BJ (cell line): ENCODE results near the gene SYNJ2. TPM values are rescaled to one million over a fixed set of nuclear protein-coding genes. Genes with fewer than 3 reads are reported as not detected.

Experiments used
- CTCF ChIA-PET: fragments of 350-600 bp; formaldehyde crosslinking; extraction: SDS; loops from one replicate; lab custom pipeline; 2021; ENCODE audit warnings: antibody characterized with exemption, inconsistent platforms; lab: Yijun Ruan, JAX
- POLR2A ChIA-PET: fragments of 300-600 bp; sonication (Branson Sonifier 250); formaldehyde crosslinking; extraction: SDS; loops from one replicate; lab custom pipeline; 2021; ENCODE audit warnings: antibody characterized with exemption; lab: Charles Lee
- DNase-seq: peaks from one replicate; pipeline ENCODE4 v3.0.0-alpha.2; 2011; ENCODE audit warnings: low read depth
- H3K27me3 ChIP-seq: 2 replicates; pipeline ENCODE4 v1.6.0; 2011; ENCODE audit warnings: low read length; ENCODE audit not compliant: control insufficient read depth, insufficient read depth
- H3K36me3 ChIP-seq: 2 replicates; pipeline ENCODE4 v1.5.1; 2011; ENCODE audit warnings: low read length; ENCODE audit not compliant: control insufficient read depth, insufficient read depth
- H3K4me3 ChIP-seq: 2 replicates; pipeline ENCODE4 v1.5.1; 2011; ENCODE audit warnings: low read depth, mild to moderate bottlenecking, control low read depth, low read length
- polyA plus RNA-seq: library from polyadenylated mRNA; depleted of rRNA; stranded (reverse); fragments of >200 nt; gene quantifications from 2 replicates; pipeline ENCODE4 v1.2.3, GENCODE V29; 2011
- TF ChIP-seq, protein P1 (sequence below): IDR thresholded peaks from 2 replicates; pipeline ENCODE4 v1.5.1; 2011; ENCODE audit warnings: low read depth, mild to moderate bottlenecking, control low read depth, inconsistent platforms, low read length, moderate library complexity; ENCODE audit not compliant: insufficient read depth

Gene SYNJ2
- polyA plus RNA-seq, 1 experiment = 29.9 TPM

DNA sequence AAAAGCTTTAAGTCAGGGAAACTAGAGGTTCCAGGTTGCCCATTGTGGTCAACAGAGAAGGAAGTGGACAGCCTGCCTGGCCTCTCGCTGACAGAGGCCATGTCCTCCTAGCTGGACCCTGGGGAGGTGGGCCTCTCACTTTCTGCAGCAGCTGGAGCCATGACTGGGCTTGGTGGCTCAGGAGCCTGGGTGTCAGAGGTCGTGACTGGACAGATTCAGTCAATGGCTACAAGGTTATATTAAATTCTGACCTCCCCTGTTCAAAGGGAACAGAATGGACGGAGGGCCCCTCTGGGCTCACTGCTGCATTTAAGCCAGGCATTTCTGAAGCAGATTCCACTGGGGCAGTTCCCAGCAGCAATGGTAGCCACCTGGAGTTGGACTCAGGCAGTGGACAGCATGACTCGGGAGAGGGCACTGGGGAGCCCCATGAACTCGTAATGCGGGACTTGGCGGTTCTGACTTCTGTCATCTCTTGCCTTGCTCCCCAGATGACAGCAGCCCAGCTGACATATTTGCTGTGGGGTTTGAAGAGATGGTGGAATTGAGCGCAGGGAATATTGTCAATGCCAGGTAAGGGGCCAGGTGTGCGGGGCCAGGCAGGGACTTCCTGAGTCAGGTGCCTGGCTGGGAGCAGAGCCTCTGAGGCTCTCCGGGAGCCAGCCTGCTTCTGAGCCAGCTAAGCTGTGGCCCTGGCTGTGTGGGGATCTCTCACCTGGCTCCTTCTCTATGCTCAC is 86.7 kb downstream of the SYNJ2 start:
- peaks cover 31% of the 10 kb centered on the region for H3K36me3 ChIP-seq
- POLR2A ChIA-PET = no interaction called here
- H3K27me3 ChIP-seq = no peaks in the 10 kb centered on the region
- TF ChIP-seq, protein P1, sequence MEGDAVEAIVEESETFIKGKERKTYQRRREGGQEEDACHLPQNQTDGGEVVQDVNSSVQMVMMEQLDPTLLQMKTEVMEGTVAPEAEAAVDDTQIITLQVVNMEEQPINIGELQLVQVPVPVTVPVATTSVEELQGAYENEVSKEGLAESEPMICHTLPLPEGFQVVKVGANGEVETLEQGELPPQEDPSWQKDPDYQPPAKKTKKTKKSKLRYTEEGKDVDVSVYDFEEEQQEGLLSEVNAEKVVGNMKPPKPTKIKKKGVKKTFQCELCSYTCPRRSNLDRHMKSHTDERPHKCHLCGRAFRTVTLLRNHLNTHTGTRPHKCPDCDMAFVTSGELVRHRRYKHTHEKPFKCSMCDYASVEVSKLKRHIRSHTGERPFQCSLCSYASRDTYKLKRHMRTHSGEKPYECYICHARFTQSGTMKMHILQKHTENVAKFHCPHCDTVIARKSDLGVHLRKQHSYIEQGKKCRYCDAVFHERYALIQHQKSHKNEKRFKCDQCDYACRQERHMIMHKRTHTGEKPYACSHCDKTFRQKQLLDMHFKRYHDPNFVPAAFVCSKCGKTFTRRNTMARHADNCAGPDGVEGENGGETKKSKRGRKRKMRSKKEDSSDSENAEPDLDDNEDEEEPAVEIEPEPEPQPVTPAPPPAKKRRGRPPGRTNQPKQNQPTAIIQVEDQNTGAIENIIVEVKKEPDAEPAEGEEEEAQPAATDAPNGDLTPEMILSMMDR = no peak
- CTCF ChIA-PET = interaction anchor here (1.5 to 1.8 kb wide), 2 partner anchors 14 to 37 kb away, joined by 3 to 4 read pairs; no protein-coding TSS in a partner anchor
- no peak overlapping the region for H3K4me3 ChIP-seq
- no peak for DNase-seq

DNA sequence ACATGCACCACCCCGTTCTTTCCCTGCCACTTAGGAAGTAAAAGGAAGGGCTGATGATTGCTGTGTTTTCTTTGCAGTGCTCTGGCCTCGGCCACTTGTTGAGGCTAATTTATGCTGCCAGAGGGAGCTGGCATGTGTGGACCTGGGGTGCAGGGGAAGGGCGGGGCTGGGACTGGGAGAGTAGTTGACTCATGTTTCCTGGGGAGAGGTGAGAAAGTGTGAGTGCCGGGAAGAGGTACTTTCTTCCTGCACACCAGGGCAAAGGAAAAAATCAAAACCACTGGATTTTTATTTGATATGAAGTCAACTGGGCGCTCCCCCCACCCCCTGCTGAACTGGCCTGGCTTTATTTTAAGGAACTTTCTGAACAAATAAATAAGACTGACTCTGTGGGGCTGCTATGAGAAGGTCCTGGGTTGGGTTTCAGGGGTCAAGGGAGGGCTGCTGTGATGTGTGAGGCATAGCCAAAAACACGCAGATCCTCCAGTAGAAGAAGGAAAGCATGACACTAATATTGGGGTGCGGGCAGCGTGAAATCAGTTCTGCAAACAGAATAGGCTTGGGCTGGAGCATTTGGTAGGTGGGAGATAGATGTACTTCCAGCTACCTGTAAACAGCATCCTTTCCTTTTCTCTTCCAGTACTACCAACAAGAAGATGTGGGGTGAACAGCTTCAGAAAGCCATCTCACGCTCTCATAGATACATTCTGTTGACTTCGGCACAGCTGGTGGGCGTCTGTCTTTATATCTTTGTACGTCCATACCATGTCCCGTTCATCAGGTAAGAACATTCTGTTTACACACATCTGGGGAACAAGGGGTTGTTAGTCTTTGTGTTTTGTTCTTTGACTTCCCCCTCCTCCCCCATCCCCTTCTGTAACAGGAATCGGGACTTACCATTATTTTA is 87.5 kb downstream of the SYNJ2 start:
- no peak for DNase-seq
- ChIA-PET POLR2A (no interaction called here), CTCF (interaction anchor here (1.0 to 4.4 kb wide), 7 partner anchors 14 to 162 kb away, joined by 3 to 21 read pairs (median 4); partner anchors contain the start of gene SYNJ2)
- no peaks in the 10 kb centered on the region for H3K27me3 ChIP-seq
- TF ChIP-seq, protein P1 = no peak
- peaks cover 26% of the 10 kb centered on the region for H3K36me3 ChIP-seq
- H3K4me3 ChIP-seq = no peak overlapping the region

DNA sequence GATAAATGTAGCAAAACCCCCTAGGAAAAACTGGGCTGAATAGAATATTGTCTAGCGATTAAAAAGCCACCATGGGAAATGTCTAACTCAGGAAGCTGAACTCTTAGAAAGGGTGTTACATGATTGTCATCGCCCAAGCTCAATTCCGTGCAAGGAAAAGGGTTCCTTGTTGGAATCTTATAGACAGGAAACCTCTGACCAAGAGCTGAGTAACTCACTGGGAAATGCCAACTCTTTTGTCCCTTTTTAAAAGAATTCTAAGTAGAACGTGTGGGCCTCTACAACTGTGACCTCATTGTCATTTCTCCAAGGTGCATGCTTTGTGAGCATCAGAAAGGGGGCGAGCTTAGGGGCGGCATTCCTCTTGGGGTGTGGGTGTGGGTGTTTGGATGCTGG is 88.1 kb downstream of the SYNJ2 start:
- TF ChIP-seq, protein P1 = no peak
- ChIA-PET CTCF (interaction anchor here (1.0 to 4.4 kb wide), 7 partner anchors 9 to 163 kb away, joined by 3 to 23 read pairs (median 4); partner anchors contain the start of gene SYNJ2), POLR2A (no interaction called here)
- H3K4me3 ChIP-seq = no peak overlapping the region
- H3K36me3 ChIP-seq = peaks cover 21% of the 10 kb centered on the region
- no peaks in the 10 kb centered on the region for H3K27me3 ChIP-seq
- DNase-seq = no peak

DNA sequence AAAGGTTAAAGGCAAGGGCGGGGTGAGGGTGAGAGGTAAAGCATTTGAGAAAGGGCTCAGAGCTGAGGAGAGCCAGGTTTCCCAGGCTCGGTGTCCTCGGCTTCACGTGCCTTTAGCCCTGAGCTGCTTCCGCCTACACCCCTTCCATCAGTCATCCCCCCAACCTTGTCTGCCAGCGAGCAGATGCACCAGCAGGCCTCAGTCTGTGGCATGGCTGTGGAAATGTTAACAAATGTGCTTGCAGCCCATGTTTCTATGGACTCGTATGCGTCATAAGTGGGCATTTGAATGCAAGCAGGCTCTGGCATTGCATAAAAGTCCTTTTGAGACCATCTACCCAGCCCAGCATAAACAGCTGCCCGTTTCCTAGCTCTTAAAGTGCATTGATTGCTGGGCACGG is 88.8 kb downstream of the SYNJ2 start:
- ChIA-PET POLR2A (no interaction called here), CTCF (interaction anchor here (0.5 to 4.4 kb wide), 10 partner anchors 9 to 198 kb away, joined by 3 to 23 read pairs (median 6); partner anchors contain the start of gene SYNJ2)
- Histone ChIP-seq H3K27me3 (no peaks in the 10 kb centered on the region), H3K4me3 (no peak overlapping the region), H3K36me3 (peaks cover 18% of the 10 kb centered on the region)
- DNase-seq = no peak
- TF ChIP-seq, protein P1 = no peak
